HG03521 (cell line): ENCODE data around the gene TFB2M.
"Not testable (repeated sequence)": the region's sequence is repeated elsewhere in the genome, so short reads cannot be mapped to it uniquely, and the experiment has no call there.

Source experiments
- ATAC-seq: cut with Tn5 transposase; IDR thresholded peaks from one replicate; pipeline ENCODE4 v1.9.1; 2021; ENCODE audit warnings: mild to moderate bottlenecking, moderate library complexity; ENCODE audit not compliant: unreplicated experiment

TFB2M gene

GRCh38 chr1:246583056-246583440, 17.0 kb upstream of the TFB2M start:
- ATAC-seq: no peak

- ATAC-seq: no peak
These were observed 16.4 kb upstream of the TFB2M start for GRCh38 chr1:246582301-246583055.

- ATAC-seq: no peak
These were observed 14.7 kb upstream of the TFB2M start for GRCh38 chr1:246580497-246581370.

GRCh38 chr1:246579818-246580217, 13.8 kb upstream of the TFB2M start:
- peak; percentile 70 for ATAC-seq

GRCh38 chr1:246577720-246578106, 11.7 kb upstream of the TFB2M start:
- ATAC-seq: no peak

GRCh38 chr1:246577082-246577719, 11.1 kb upstream of the TFB2M start:
- no peak for ATAC-seq

GRCh38 chr1:246576709-246577032, 10.6 kb upstream of the TFB2M start:
- no peak for ATAC-seq

GRCh38 chr1:246573491-246573890, 7.4 kb upstream of the TFB2M start:
- no peak for ATAC-seq

GRCh38 chr1:246572785-246573184, 6.7 kb upstream of the TFB2M start:
- no peak for ATAC-seq

- no peak for ATAC-seq
These were observed 5.9 kb upstream of the TFB2M start for GRCh38 chr1:246571953-246572352.

- ATAC-seq: not testable (repeated sequence)
These were observed 5.2 kb upstream of the TFB2M start for GRCh38 chr1:246571309-246571708.

GRCh38 chr1:246569248-246570238, 3.5 kb upstream of the TFB2M start:
- no peak for ATAC-seq

GRCh38 chr1:246567646-246568235, 1.7 kb upstream of the TFB2M start:
- no peak for ATAC-seq

- ATAC-seq: peak; percentile 14
These were observed 968 bp upstream of the TFB2M start for GRCh38 chr1:246566813-246567645.

GRCh38 chr1:246565751-246566127, 322 bp downstream of the TFB2M start:
- ATAC-seq: no peak

- ATAC-seq: no peak
These were observed 966 bp downstream of the TFB2M start for GRCh38 chr1:246564839-246565750.

GRCh38 chr1:246560833-246561232, 5.2 kb downstream of the TFB2M start:
- not testable (repeated sequence) for ATAC-seq

- ATAC-seq: no peak
These were observed 6.8 kb downstream of the TFB2M start for GRCh38 chr1:246559310-246559709.
